ENCODE results near the gene GALE. TPM values are rescaled to one million over a fixed set of nuclear protein-coding genes. Genes with fewer than 3 reads are reported as not detected.

GALE gene
- polyA plus RNA-seq, 2 of the 4 experiments (the other 2 are of a cell fraction): 38.9 to 46.9 TPM

- Histone ChIP-seq H3K4me3 (peak overlapping the region; percentile 52), H3K4me1 (peaks cover 6% of the 10 kb centered on the region; the same call in 1 of the 3 replicates), H3K27ac (peak overlapping the region; percentile 29 to 72; a peak in 3 of 6 replicates), H3K9me3 (no peaks in the 10 kb centered on the region), H3K4me2 (peak overlapping the region; percentile 92)
- DNase-seq (ENCODE audit: low read depth in 1 of 2, low spot score in 1 of 2) (peak; percentile 47 to 52), FAIRE-seq (no peak), ATAC-seq (peak; percentile 98 to 99)
- WGBS (ENCODE audit: missing lambda C conversion rate): under 1% methylated on average over 14 of the region's 21 CpGs
- POLR2A ChIA-PET: interaction anchor here (3.4 kb wide), 1 partner anchor 13 kb away, joined by 9 read pairs; the partner anchor contains the start of gene HMGCL
- TF ChIP-seq NFE2L2 (conservative IDR thresholded peaks at IDR 0.05; ENCODE audit: low read length): no peak
- TF ChIP-seq CEBPB (IDR thresholded peaks at IDR 0.05): peak in 1 of 2 experiments; percentile 69; a peak in 2 of 4 replicates
- CTCF ChIA-PET: interaction anchor here (1.1 to 1.6 kb wide), 2 partner anchors 28 to 32 kb away, joined by 3 to 7 read pairs; no protein-coding TSS in a partner anchor
Measured at GRCh38 chr1:23838401-23838866, 37.9 kb upstream of the GALE start.

- TF ChIP-seq FOXS1 (CRISPR knock-in tag; IDR thresholded peaks at IDR 0.05) (no peak), JUNB (IDR thresholded peaks at IDR 0.05) (no peak), KDM5A (IDR thresholded peaks at IDR 0.05) (no peak), NFE2L2 (conservative IDR thresholded peaks at IDR 0.05; ENCODE audit: low read length) (no peak), HMGXB4 (CRISPR knock-in tag; IDR thresholded peaks at IDR 0.05; ENCODE audit: borderline replicate concordance) (no peak), FOSL2 (IDR thresholded peaks at IDR 0.05) (no peak), FOSL2 (CRISPR knock-in tag; IDR thresholded peaks at IDR 0.05) (no peak), BCL3 (IDR thresholded peaks at IDR 0.05) (no peak), CEBPB (IDR thresholded peaks at IDR 0.05) (no peak), USF2 (IDR thresholded peaks at IDR 0.05) (no peak), ATOH8 (CRISPR knock-in tag; IDR thresholded peaks at IDR 0.05; ENCODE audit: low read depth) (no peak), HOXB13 (CRISPR knock-in tag; IDR thresholded peaks at IDR 0.05; ENCODE audit: low read depth) (no peak), ZC3H11A (IDR thresholded peaks at IDR 0.05) (no peak)
- no peaks in the 10 kb centered on the region for H3K9me3 ChIP-seq
- peak; percentile 55 to 59; a peak in 4 of 6 replicates for ATAC-seq
- peak overlapping the region; percentile 52 for H3K4me3 ChIP-seq
- H3K4me2 ChIP-seq: peak overlapping the region; percentile 92
- H3K27ac ChIP-seq: peak overlapping the region in 1 of 2 experiments; percentile 72; a peak in 2 of 6 replicates
- H3K4me1 ChIP-seq: peaks cover 6% of the 10 kb centered on the region; the same call in 1 of the 3 replicates
- ChIA-PET POLR2A (interaction anchor here (3.4 kb wide), 1 partner anchor 13 kb away, joined by 9 read pairs; the partner anchor contains the start of gene HMGCL), CTCF (interaction anchor here (1.1 to 1.6 kb wide), 2 partner anchors 27 to 32 kb away, joined by 3 to 7 read pairs; no protein-coding TSS in a partner anchor)
- 13% methylated on average over 11 of the region's 13 CpGs for WGBS (ENCODE audit: missing lambda C conversion rate)
- no peak for DNase-seq (ENCODE audit: low read depth in 1 of 2, low spot score in 1 of 2)
- no peak for FAIRE-seq
Measured at GRCh38 chr1:23837908-23838307, 37.4 kb upstream of the GALE start.

GRCh38 chr1:23836037-23836436 is 35.5 kb upstream of the GALE start:
- ChIA-PET CTCF (no interaction called here), POLR2A (no interaction called here)
- no peak overlapping the region for H3K4me2 ChIP-seq
- no peak overlapping the region for H3K27ac ChIP-seq
- FAIRE-seq: no peak
- no peaks in the 10 kb centered on the region for H3K9me3 ChIP-seq
- whole genome bisulfite sequencing (ENCODE audit: missing lambda C conversion rate): 47% methylated on average over 3 of the region's 3 CpGs
- H3K4me3 ChIP-seq: no peak overlapping the region
- no peak for ATAC-seq
- DNase-seq (ENCODE audit: low read depth in 1 of 2, low spot score in 1 of 2): no peak
- peaks cover 6% of the 10 kb centered on the region; the same call in 1 of the 3 replicates for H3K4me1 ChIP-seq
- TF ChIP-seq ELK1 (IDR thresholded peaks at IDR 0.05; ENCODE audit: low read depth, low read length) (no peak), ATOH8 (CRISPR knock-in tag; IDR thresholded peaks at IDR 0.05; ENCODE audit: low read depth) (no peak), ZC3H11A (IDR thresholded peaks at IDR 0.05) (no peak), HEYL (CRISPR knock-in tag; IDR thresholded peaks at IDR 0.05) (no peak), HES2 (IDR thresholded peaks at IDR 0.05) (no peak), ESRRA (IDR thresholded peaks at IDR 0.05; ENCODE audit: borderline replicate concordance, low read length) (no peak), HDAC2 (IDR thresholded peaks at IDR 0.05) (no peak), ZFP36 (IDR thresholded peaks at IDR 0.05; ENCODE audit: borderline replicate concordance, partially characterized antibody) (no peak), KDM1A (IDR thresholded peaks at IDR 0.05; ENCODE audit: low read depth) (no peak), FOSB (CRISPR knock-in tag; IDR thresholded peaks at IDR 0.05) (no peak), GATA3 (IDR thresholded peaks at IDR 0.05; ENCODE audit: borderline replicate concordance) (no peak), ZNF302 (CRISPR knock-in tag; IDR thresholded peaks at IDR 0.05) (no peak), MAZ (IDR thresholded peaks at IDR 0.05; ENCODE audit: borderline replicate concordance, low read depth, low read length) (no peak), HMGXB4 (CRISPR knock-in tag; IDR thresholded peaks at IDR 0.05; ENCODE audit: borderline replicate concordance) (no peak)
